Effector memory CD8-positive, alpha-beta T cell (primary cell): Measurements from ENCODE around the gene PRKCZ.

Experiments
- ATAC-seq: fragments of 150-1000 bp; cut with Tn5 transposase; replicated peaks from 2 replicates; pipeline ENCODE4 v1.10.0; 2021; ENCODE audit warnings: mild to moderate bottlenecking, moderate library complexity
- DNase-seq, 3 experiments: peaks; one replicate each; pipeline ENCODE4 v3.0.0; 2021
- H3K27ac Mint-ChIP-seq, 2 donors: one replicate each; pipeline ENCODE4 v1.8.0; 2022; ENCODE audit warnings: mild to moderate bottlenecking in 2 of 2, mixed read lengths in 2 of 2, moderate library complexity in 2 of 2
- H3K27me3 Mint-ChIP-seq, 2 donors: one replicate each; pipeline ENCODE4 v1.8.0; 2022; ENCODE audit warnings: mixed read lengths in 2 of 2
- H3K36me3 Mint-ChIP-seq: one replicate; pipeline ENCODE4 v1.8.0; 2022; ENCODE audit warnings: mild to moderate bottlenecking, moderate library complexity, mixed read lengths; ENCODE audit not compliant: insufficient read depth
- H3K4me1 Mint-ChIP-seq, 2 donors: one replicate each; pipeline ENCODE4 v1.8.0; 2022; ENCODE audit warnings: low read depth in 2 of 2, mixed read lengths in 2 of 2
- H3K4me3 Mint-ChIP-seq, 2 donors: one replicate each; pipeline ENCODE4 v1.8.0; 2022; ENCODE audit warnings: mild to moderate bottlenecking in 2 of 2, mixed read lengths in 2 of 2, moderate library complexity in 2 of 2
- H3K9me3 Mint-ChIP-seq, 2 donors: one replicate each; pipeline ENCODE4 v1.8.0; 2022; ENCODE audit warnings: mixed read lengths in 2 of 2

Gene PRKCZ

GRCh38 chr1:2082064-2082463 lies 31.9 kb downstream of the PRKCZ start:
- ATAC-seq (no peak), DNase-seq (no peak)
- Mint-ChIP-seq H3K27ac (no peak overlapping the region), H3K36me3 (peaks cover 3% of the 10 kb centered on the region), H3K4me3 (no peak overlapping the region), H3K9me3 (peaks cover 9 to 18% of the 10 kb centered on the region in 2 donors), H3K4me1 (peaks cover 1 to 11% of the 10 kb centered on the region in 2 donors), H3K27me3 (no peaks in the 10 kb centered on the region)

- H3K4me1 Mint-ChIP-seq, result peaks cover 1 to 3% of the 10 kb centered on the region in 2 donors
- H3K27ac Mint-ChIP-seq, result no peak overlapping the region
- peaks cover 3% of the 10 kb centered on the region for H3K36me3 Mint-ChIP-seq
- no peak for ATAC-seq
- no peak overlapping the region for H3K4me3 Mint-ChIP-seq
- no peak for DNase-seq
- no peaks in the 10 kb centered on the region for H3K27me3 Mint-ChIP-seq
- peaks cover 0 to 2% of the 10 kb centered on the region in 2 donors for H3K9me3 Mint-ChIP-seq
Observed at GRCh38 chr1:2083666-2084065, 33.5 kb downstream of the PRKCZ start.

- ATAC-seq (no peak), DNase-seq (no peak)
- Mint-ChIP-seq H3K27ac (no peak overlapping the region), H3K4me3 (no peak overlapping the region), H3K9me3 (no peaks in the 10 kb centered on the region), H3K4me1 (peaks cover 1 to 3% of the 10 kb centered on the region in 2 donors), H3K27me3 (no peaks in the 10 kb centered on the region), H3K36me3 (peaks cover 6% of the 10 kb centered on the region)
Observed at GRCh38 chr1:2084306-2084705, 34.1 kb downstream of the PRKCZ start.

- Mint-ChIP-seq H3K4me1 (peaks cover under 1 to 3% of the 10 kb centered on the region in 2 donors), H3K9me3 (no peaks in the 10 kb centered on the region), H3K36me3 (peaks cover 6% of the 10 kb centered on the region), H3K4me3 (no peak overlapping the region), H3K27me3 (no peaks in the 10 kb centered on the region), H3K27ac (no peak overlapping the region)
- DNase-seq (no peak), ATAC-seq (no peak)
Observed at GRCh38 chr1:2085080-2085479, 34.9 kb downstream of the PRKCZ start.

GRCh38 chr1:2086446-2087078 lies 36.4 kb downstream of the PRKCZ start:
- ATAC-seq, result no peak
- no peaks in the 10 kb centered on the region for H3K9me3 Mint-ChIP-seq
- H3K4me3 Mint-ChIP-seq, result no peak overlapping the region
- H3K27ac Mint-ChIP-seq, result peak overlapping the region in 1 of 2 donors; percentile 46
- H3K36me3 Mint-ChIP-seq, result peaks cover 6% of the 10 kb centered on the region
- DNase-seq, result no peak
- no peaks in the 10 kb centered on the region for H3K27me3 Mint-ChIP-seq
- peaks cover 0 to 3% of the 10 kb centered on the region in 2 donors for H3K4me1 Mint-ChIP-seq

GRCh38 chr1:2087766-2088165 lies 37.6 kb downstream of the PRKCZ start:
- DNase-seq (no peak), ATAC-seq (no peak)
- peak overlapping the region in 1 of 2 donors; percentile 41 for H3K27ac Mint-ChIP-seq
- H3K4me1 Mint-ChIP-seq, result peaks cover 0 to 4% of the 10 kb centered on the region in 2 donors
- H3K4me3 Mint-ChIP-seq, result no peak overlapping the region
- no peaks in the 10 kb centered on the region for H3K9me3 Mint-ChIP-seq
- H3K27me3 Mint-ChIP-seq, result no peaks in the 10 kb centered on the region
- peaks cover 6% of the 10 kb centered on the region for H3K36me3 Mint-ChIP-seq

- Mint-ChIP-seq H3K9me3 (no peaks in the 10 kb centered on the region), H3K27ac (peak overlapping the region in 1 of 2 donors; percentile 41), H3K4me1 (peaks cover 0 to 4% of the 10 kb centered on the region in 2 donors), H3K27me3 (no peaks in the 10 kb centered on the region), H3K36me3 (peaks cover 6% of the 10 kb centered on the region), H3K4me3 (no peak overlapping the region)
- ATAC-seq, result no peak
- no peak for DNase-seq
Observed at GRCh38 chr1:2088458-2088857, 38.2 kb downstream of the PRKCZ start.

- Mint-ChIP-seq H3K4me3 (no peak overlapping the region), H3K4me1 (peaks cover 0 to 4% of the 10 kb centered on the region in 2 donors), H3K9me3 (no peaks in the 10 kb centered on the region), H3K27ac (no peak overlapping the region), H3K27me3 (no peaks in the 10 kb centered on the region), H3K36me3 (peaks cover 2% of the 10 kb centered on the region)
- DNase-seq, result no peak
- ATAC-seq, result no peak
Observed at GRCh38 chr1:2089051-2089450, 38.8 kb downstream of the PRKCZ start.

GRCh38 chr1:2090216-2090890 lies 40.1 kb downstream of the PRKCZ start:
- ATAC-seq, result no peak
- Mint-ChIP-seq H3K4me3 (no peak overlapping the region), H3K27ac (no peak overlapping the region), H3K36me3 (peaks cover 5% of the 10 kb centered on the region), H3K4me1 (peaks cover 0 to 6% of the 10 kb centered on the region in 2 donors), H3K27me3 (no peaks in the 10 kb centered on the region), H3K9me3 (no peaks in the 10 kb centered on the region)
- DNase-seq, result no peak

- H3K27me3 Mint-ChIP-seq, result no peaks in the 10 kb centered on the region
- H3K9me3 Mint-ChIP-seq, result no peaks in the 10 kb centered on the region
- H3K4me1 Mint-ChIP-seq, result peaks cover 0 to 6% of the 10 kb centered on the region in 2 donors
- H3K36me3 Mint-ChIP-seq, result peaks cover 5% of the 10 kb centered on the region
- H3K27ac Mint-ChIP-seq, result peak overlapping the region in 1 of 2 donors; percentile 10
- DNase-seq, result peak; percentile 19 to 37 (median 23)
- no peak for ATAC-seq
- H3K4me3 Mint-ChIP-seq, result no peak overlapping the region
Observed at GRCh38 chr1:2091611-2092604, 41.7 kb downstream of the PRKCZ start.

- Mint-ChIP-seq H3K27me3 (no peaks in the 10 kb centered on the region), H3K4me1 (peaks cover 0 to 6% of the 10 kb centered on the region in 2 donors), H3K36me3 (peaks cover 5% of the 10 kb centered on the region), H3K4me3 (no peak overlapping the region), H3K9me3 (no peaks in the 10 kb centered on the region), H3K27ac (no peak overlapping the region)
- no peak for DNase-seq
- ATAC-seq, result no peak
Observed at GRCh38 chr1:2093055-2093454, 42.8 kb downstream of the PRKCZ start.

GRCh38 chr1:2093636-2094035 lies 43.4 kb downstream of the PRKCZ start:
- H3K27ac Mint-ChIP-seq, result no peak overlapping the region
- peaks cover 0 to 6% of the 10 kb centered on the region in 2 donors for H3K4me1 Mint-ChIP-seq
- no peaks in the 10 kb centered on the region for H3K9me3 Mint-ChIP-seq
- peaks cover 5% of the 10 kb centered on the region for H3K36me3 Mint-ChIP-seq
- no peak for ATAC-seq
- no peaks in the 10 kb centered on the region for H3K27me3 Mint-ChIP-seq
- DNase-seq, result no peak
- H3K4me3 Mint-ChIP-seq, result no peak overlapping the region
